Thyroid gland (tissue), 4 donors: ENCODE data around the gene KCNJ18.
"Not testable (repeated sequence)": the region's sequence is repeated elsewhere in the genome, so short reads cannot be mapped to it uniquely, and the experiment has no call there.

Source experiments
- POLR2A ChIP-seq, 2 donors: fragments of 450-650 bp; IDR thresholded peaks; one replicate each; pipeline ENCODE4 v1.6.1; 2017; ENCODE audit warnings: antibody characterized with exemption in 2 of 2, mild to moderate bottlenecking in 2 of 2, moderate library complexity in 1 of 2
- TF ChIP-seq, protein P1 (sequence below), 6 experiments: fragments of 200-600 bp in 3 of 6; fragments of 450-650 bp in 3 of 6; sonication (generic) in 3 of 6; IDR thresholded peaks; one replicate each; pipeline ENCODE4 v1.5.1; 2016 to 2019; ENCODE audit warnings: antibody characterized with exemption in 6 of 6, mild to moderate bottlenecking in 2 of 6, inconsistent platforms in 1 of 6, moderate library complexity in 1 of 6

DNA sequence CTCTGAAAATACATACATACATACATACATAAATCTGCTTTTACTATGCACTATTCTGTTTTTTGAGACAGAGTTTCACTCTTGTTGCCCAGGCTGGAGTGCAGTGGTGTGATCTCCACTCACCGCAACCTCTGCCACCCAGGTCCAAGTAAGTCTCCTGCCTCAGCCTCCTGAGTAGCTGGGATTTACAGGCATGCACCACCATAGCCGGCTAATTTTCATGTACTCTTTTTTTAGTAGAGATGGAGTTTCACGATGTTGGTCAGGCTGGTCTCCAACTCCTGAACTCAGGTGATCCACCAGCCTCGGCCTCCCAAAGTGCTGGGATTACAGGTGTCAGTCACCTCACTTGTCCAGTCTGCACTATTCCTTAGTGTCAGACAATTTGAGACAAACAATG, 20.5 kb upstream of the KCNJ18 start:
- TF ChIP-seq, protein P1, sequence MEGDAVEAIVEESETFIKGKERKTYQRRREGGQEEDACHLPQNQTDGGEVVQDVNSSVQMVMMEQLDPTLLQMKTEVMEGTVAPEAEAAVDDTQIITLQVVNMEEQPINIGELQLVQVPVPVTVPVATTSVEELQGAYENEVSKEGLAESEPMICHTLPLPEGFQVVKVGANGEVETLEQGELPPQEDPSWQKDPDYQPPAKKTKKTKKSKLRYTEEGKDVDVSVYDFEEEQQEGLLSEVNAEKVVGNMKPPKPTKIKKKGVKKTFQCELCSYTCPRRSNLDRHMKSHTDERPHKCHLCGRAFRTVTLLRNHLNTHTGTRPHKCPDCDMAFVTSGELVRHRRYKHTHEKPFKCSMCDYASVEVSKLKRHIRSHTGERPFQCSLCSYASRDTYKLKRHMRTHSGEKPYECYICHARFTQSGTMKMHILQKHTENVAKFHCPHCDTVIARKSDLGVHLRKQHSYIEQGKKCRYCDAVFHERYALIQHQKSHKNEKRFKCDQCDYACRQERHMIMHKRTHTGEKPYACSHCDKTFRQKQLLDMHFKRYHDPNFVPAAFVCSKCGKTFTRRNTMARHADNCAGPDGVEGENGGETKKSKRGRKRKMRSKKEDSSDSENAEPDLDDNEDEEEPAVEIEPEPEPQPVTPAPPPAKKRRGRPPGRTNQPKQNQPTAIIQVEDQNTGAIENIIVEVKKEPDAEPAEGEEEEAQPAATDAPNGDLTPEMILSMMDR (IDR thresholded peaks at IDR 0.05): not testable (repeated sequence)
- not testable (repeated sequence) for TF ChIP-seq POLR2A (IDR thresholded peaks at IDR 0.05)
